ENCODE results near the gene OAS3. TPM values are rescaled to one million over a fixed set of nuclear protein-coding genes. Genes with fewer than 3 reads are reported as not detected.

Gene OAS3
- polyA plus RNA-seq, 3 donors, result 7.6 to 10.8 (median 9.4) TPM

GRCh38 chr12:113014565-113014964, 76.3 kb downstream of the OAS3 start:
- DNase-seq, result no peak

- no peak for DNase-seq
Observed at GRCh38 chr12:113016796-113017195, 78.5 kb downstream of the OAS3 start.

GRCh38 chr12:113019025-113019424, 80.8 kb downstream of the OAS3 start:
- DNase-seq, result no peak

- no peak for DNase-seq
Observed at GRCh38 chr12:113021500-113021899, 83.2 kb downstream of the OAS3 start.

Other genes starting within 250 kb of the OAS3 start
- gene RPH3A, start 146.7 kb upstream of the OAS3 start, polyA plus RNA-seq (ENCODE audit: insufficient read length in 3 of 3), result under 1 TPM in 2 of 3 donors, not detected in 1; 0.07 to 0.14 TPM
- 10 to 100 TPM; 12.5 to 13.8 (median 13.1) TPM for gene OAS1, start 31.5 kb upstream of the OAS3 start, polyA plus RNA-seq (ENCODE audit: insufficient read length in 3 of 3)
- gene OAS2, start 40.0 kb downstream of the OAS3 start, polyA plus RNA-seq (ENCODE audit: insufficient read length in 3 of 3), result 1 to 10 TPM; 5.4 to 6.9 (median 6.0) TPM
- gene DTX1, start 118.3 kb downstream of the OAS3 start, polyA plus RNA-seq (ENCODE audit: insufficient read length in 3 of 3), result 10 to 100 TPM; 12.2 to 14.5 (median 13.6) TPM
- 10 to 100 TPM in 1 of 3 donors, 1 to 10 TPM in 2; 8.7 to 10.6 (median 9.9) TPM for gene RASAL1, start 197.3 kb downstream of the OAS3 start, polyA plus RNA-seq (ENCODE audit: insufficient read length in 3 of 3)
- gene CFAP73, start 211.2 kb downstream of the OAS3 start, polyA plus RNA-seq (ENCODE audit: insufficient read length in 3 of 3), result 1 to 10 TPM; 1.2 to 2.2 (median 1.4) TPM
- gene DDX54, start 247.0 kb downstream of the OAS3 start, polyA plus RNA-seq (ENCODE audit: insufficient read length in 3 of 3), result 100 to 1,000 TPM in 1 of 3 donors, 10 to 100 TPM in 2; 71.7 to 106 (median 97.1) TPM
- 10 to 100 TPM; 17.2 to 21.5 (median 20.5) TPM for gene RITA1, start 247.2 kb downstream of the OAS3 start, polyA plus RNA-seq (ENCODE audit: insufficient read length in 3 of 3)

Data from renal pelvis (tissue), 4 donors.